CD14-positive monocyte (primary cell): ENCODE measurements around the gene LETM1. TPM values are rescaled to one million over a fixed set of nuclear protein-coding genes. Genes with fewer than 3 reads are reported as not detected.

Experiments used
- DNase-seq, 3 donors: peaks; one replicate each; pipeline ENCODE4 v3.0.0-alpha.2; 2011 to 2022
- H2AFZ ChIP-seq: 2 replicates; pipeline ENCODE4 v1.6.0; 2012; ENCODE audit warnings: mild to moderate bottlenecking, low read depth, low read length, inconsistent platforms; ENCODE audit not compliant: insufficient read depth, poor library complexity, severe bottlenecking
- H3K27ac ChIP-seq, 2 donors: 1 replicate in 1 of 2; 2 replicates in 1 of 2; pipeline ENCODE4 v1.5.1; 2012 to 2013; ENCODE audit warnings: low read length in 2 of 2, control low read depth in 1 of 2, inconsistent platforms in 1 of 2, low read depth in 1 of 2, mild to moderate bottlenecking in 1 of 2
- H3K27me3 ChIP-seq, 2 donors: one replicate each; pipeline versions ENCODE4 v1.6.0 to v1.6.1; 2011 to 2013; ENCODE audit warnings: low read length in 2 of 2; ENCODE audit not compliant: control insufficient read depth in 2 of 2, insufficient read depth in 2 of 2
- H3K36me3 ChIP-seq, 2 donors: replicated peaks in 1 of 2; 1 replicate in 1 of 2; 2 replicates in 1 of 2; pipeline versions ENCODE4 v1.5.1 to v1.6.1; 2012 to 2013; ENCODE audit warnings: low read length in 2 of 2, control low read depth in 1 of 2, inconsistent platforms in 1 of 2, mild to moderate bottlenecking in 1 of 2; ENCODE audit not compliant: insufficient read depth in 2 of 2, control insufficient read depth in 1 of 2
- H3K4me1 ChIP-seq, 2 donors: 1 replicate in 1 of 2; 2 replicates in 1 of 2; pipeline versions ENCODE4 v1.5.1 to v1.6.1; 2012 to 2013; ENCODE audit warnings: low read length in 2 of 2, control low read depth in 1 of 2, inconsistent platforms in 1 of 2, mild to moderate bottlenecking in 1 of 2, moderate library complexity in 1 of 2; ENCODE audit not compliant: insufficient read depth in 2 of 2, control insufficient read depth in 1 of 2
- H3K4me2 ChIP-seq: replicated peaks from 2 replicates; pipeline ENCODE3; 2012; ENCODE audit warnings: low read length, moderate library complexity, mild to moderate bottlenecking; ENCODE audit not compliant: poor library complexity, severe bottlenecking; ENCODE audit errors: extremely low read depth
- H3K4me3 ChIP-seq, 3 experiments: fragments of 200-600 bp in 1 of 3; sonication (generic) in 1 of 3; replicated peaks in 1 of 3; 1 replicate in 2 of 3; 2 replicates in 1 of 3; pipeline ENCODE4 v1.5.1; 2011 to 2013; ENCODE audit warnings: low read length in 3 of 3, mild to moderate bottlenecking in 3 of 3, control low read depth in 2 of 3, low read depth in 2 of 3, inconsistent platforms in 1 of 3, moderate library complexity in 1 of 3
- H3K79me2 ChIP-seq: 2 replicates; pipeline ENCODE4 v1.6.0; 2012; ENCODE audit warnings: mild to moderate bottlenecking, control low read depth, inconsistent platforms, low read length, moderate library complexity; ENCODE audit not compliant: insufficient read depth
- H3K9ac ChIP-seq: 2 replicates; pipeline ENCODE4 v1.6.0; 2017; ENCODE audit warnings: low read length, mild to moderate bottlenecking; ENCODE audit not compliant: insufficient read depth, poor library complexity, severe bottlenecking
- H3K9me3 ChIP-seq, 2 donors: replicated peaks in 1 of 2; 1 replicate in 1 of 2; 2 replicates in 1 of 2; pipeline versions ENCODE4 v1.5.1 to v1.6.1; 2012 to 2013; ENCODE audit warnings: low read length in 2 of 2, control low read depth in 1 of 2; ENCODE audit not compliant: control insufficient read depth in 1 of 2, insufficient read depth in 1 of 2
- H4K20me1 ChIP-seq: 2 replicates; pipeline ENCODE4 v1.6.0; 2012; ENCODE audit warnings: mild to moderate bottlenecking, low read length, control low read depth, moderate library complexity; ENCODE audit not compliant: insufficient read depth
- H3K27ac Mint-ChIP-seq, 7 donors: one replicate each; pipeline ENCODE4 v1.8.0; 2020; ENCODE audit warnings: mild to moderate bottlenecking in 7 of 7, mixed read lengths in 7 of 7, moderate library complexity in 6 of 7, inconsistent platforms in 2 of 7
- H3K27me3 Mint-ChIP-seq, 3 donors: one replicate each; pipeline ENCODE4 v1.8.0; 2021 to 2022; ENCODE audit warnings: low read depth in 3 of 3, mild to moderate bottlenecking in 3 of 3, mixed read lengths in 3 of 3, moderate library complexity in 3 of 3, inconsistent platforms in 1 of 3
- H3K36me3 Mint-ChIP-seq, 2 donors: one replicate each; pipeline ENCODE4 v1.8.0; 2020; ENCODE audit warnings: mixed read lengths in 2 of 2, inconsistent platforms in 1 of 2, mild to moderate bottlenecking in 1 of 2
- H3K4me1 Mint-ChIP-seq: one replicate; pipeline ENCODE4 v1.8.0; 2020; ENCODE audit warnings: mild to moderate bottlenecking, mixed read lengths
- H3K4me3 Mint-ChIP-seq, 2 donors: one replicate each; pipeline ENCODE4 v1.8.0; 2020; ENCODE audit warnings: mild to moderate bottlenecking in 2 of 2, mixed read lengths in 2 of 2, moderate library complexity in 1 of 2
- H3K9me3 Mint-ChIP-seq, 7 donors: one replicate each; pipeline ENCODE4 v1.8.0; 2020 to 2022; ENCODE audit warnings: mixed read lengths in 7 of 7, mild to moderate bottlenecking in 6 of 7, moderate library complexity in 6 of 7, inconsistent platforms in 2 of 7
- CTCF ChIP-seq: fragments of 200-600 bp; IDR thresholded peaks from one replicate; pipeline ENCODE4 v1.8.0; 2022; ENCODE audit warnings: antibody characterized with exemption, mild to moderate bottlenecking
- WGBS: methylation state at CpG from one replicate; pipeline ENCODE4 v1.1.5; 2013; ENCODE audit warnings: missing lambda C conversion rate; ENCODE audit not compliant: insufficient coverage; 5-methylcytosine and 5-hydroxymethylcytosine counted together
- intact Hi-C, 2 donors: fragments of 100-400 bp; cut with micrococcal nuclease; formaldehyde crosslinking; loops; one replicate each; pipeline versions ENCODE4 v1.15.0 to v1.15.1; 2023
- polyA plus RNA-seq, 3 donors: library from polyadenylated mRNA; depleted of rRNA in 1 of 3; unstranded in 2 of 3; stranded (reverse) in 1 of 3; fragments of 300-500 nt in 2 of 3; fragments of >200 nt in 1 of 3; fragmentation: Illumina TruSeq in 2 of 3; gene quantifications; 1 replicate in 2 of 3; 2 replicates in 1 of 3; pipeline ENCODE4 v1.2.3, GENCODE V29; 2012 to 2021

Gene LETM1
- polyA plus RNA-seq, 3 donors: 6.2 to 18.6 (median 9.0) TPM

GRCh38 chr4:1787411-1788077, 68.4 kb downstream of the LETM1 start:
- H3K79me2 ChIP-seq: no peaks in the 10 kb centered on the region
- Mint-ChIP-seq H3K36me3 (no peaks in the 10 kb centered on the region), H3K27me3 (peaks cover 18 to 25% (median 22%) of the 10 kb centered on the region in 3 donors), H3K4me1 (no peaks in the 10 kb centered on the region), H3K9me3 (peaks cover 0 to 6% (median 0%) of the 10 kb centered on the region in 7 donors), H3K27ac (no peak overlapping the region), H3K4me3 (no peak overlapping the region)
- H3K36me3 ChIP-seq: no peaks in the 10 kb centered on the region
- TF ChIP-seq CTCF: no peak
- H2AFZ ChIP-seq: no peak overlapping the region
- no peak overlapping the region for H3K4me3 ChIP-seq
- no peaks in the 10 kb centered on the region for H4K20me1 ChIP-seq
- peaks cover under 1 to 19% of the 10 kb centered on the region in 2 donors for H3K27me3 ChIP-seq
- DNase-seq: no peak
- H3K4me2 ChIP-seq: no peak overlapping the region
- no peak overlapping the region for H3K9ac ChIP-seq
- H3K27ac ChIP-seq: no peak overlapping the region
- H3K4me1 ChIP-seq: no peaks in the 10 kb centered on the region
- no peaks in the 10 kb centered on the region for H3K9me3 ChIP-seq
- 93% methylated on average over 11 of the region's 25 CpGs for WGBS
- intact Hi-C loops: no loop called here

GRCh38 chr4:1786544-1787362, 69.2 kb downstream of the LETM1 start:
- Mint-ChIP-seq H3K27me3 (peaks cover 12 to 17% (median 14%) of the 10 kb centered on the region in 3 donors), H3K4me3 (no peak overlapping the region), H3K27ac (no peak overlapping the region), H3K4me1 (no peaks in the 10 kb centered on the region), H3K36me3 (no peaks in the 10 kb centered on the region), H3K9me3 (peaks cover 0 to 5% (median 0%) of the 10 kb centered on the region in 7 donors)
- Histone ChIP-seq H3K4me2 (no peak overlapping the region), H3K79me2 (no peaks in the 10 kb centered on the region), H3K9ac (no peak overlapping the region), H3K27ac (no peak overlapping the region), H3K4me3 (no peak overlapping the region), H3K9me3 (no peaks in the 10 kb centered on the region), H4K20me1 (no peaks in the 10 kb centered on the region), H2AFZ (no peak overlapping the region), H3K36me3 (no peaks in the 10 kb centered on the region), H3K27me3 (peaks cover 0 to 11% of the 10 kb centered on the region in 2 donors), H3K4me1 (no peaks in the 10 kb centered on the region)
- 93% methylated on average over 33 of the region's 34 CpGs for WGBS
- intact Hi-C loops: no loop called here
- DNase-seq: no peak
- no peak for TF ChIP-seq CTCF
